ENCODE results near the gene SYT2.

Gene SYT2

GRCh38 chr1:202671399-202671798 lies 38.9 kb downstream of the SYT2 start:
- H3K4me3 ChIP-seq (ENCODE audit: low read depth, low read length) = no peak overlapping the region
- in situ Hi-C loops (cut with HindIII; ENCODE audit: low sequenced_read_pairs) = no loop called here
- no peak for DNase-seq (ENCODE audit: low read depth)
- TF ChIP-seq, protein P1, sequence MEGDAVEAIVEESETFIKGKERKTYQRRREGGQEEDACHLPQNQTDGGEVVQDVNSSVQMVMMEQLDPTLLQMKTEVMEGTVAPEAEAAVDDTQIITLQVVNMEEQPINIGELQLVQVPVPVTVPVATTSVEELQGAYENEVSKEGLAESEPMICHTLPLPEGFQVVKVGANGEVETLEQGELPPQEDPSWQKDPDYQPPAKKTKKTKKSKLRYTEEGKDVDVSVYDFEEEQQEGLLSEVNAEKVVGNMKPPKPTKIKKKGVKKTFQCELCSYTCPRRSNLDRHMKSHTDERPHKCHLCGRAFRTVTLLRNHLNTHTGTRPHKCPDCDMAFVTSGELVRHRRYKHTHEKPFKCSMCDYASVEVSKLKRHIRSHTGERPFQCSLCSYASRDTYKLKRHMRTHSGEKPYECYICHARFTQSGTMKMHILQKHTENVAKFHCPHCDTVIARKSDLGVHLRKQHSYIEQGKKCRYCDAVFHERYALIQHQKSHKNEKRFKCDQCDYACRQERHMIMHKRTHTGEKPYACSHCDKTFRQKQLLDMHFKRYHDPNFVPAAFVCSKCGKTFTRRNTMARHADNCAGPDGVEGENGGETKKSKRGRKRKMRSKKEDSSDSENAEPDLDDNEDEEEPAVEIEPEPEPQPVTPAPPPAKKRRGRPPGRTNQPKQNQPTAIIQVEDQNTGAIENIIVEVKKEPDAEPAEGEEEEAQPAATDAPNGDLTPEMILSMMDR (IDR thresholded peaks at IDR 0.05; ENCODE audit: low read depth, low read length, missing control alignments) = no peak

DNA sequence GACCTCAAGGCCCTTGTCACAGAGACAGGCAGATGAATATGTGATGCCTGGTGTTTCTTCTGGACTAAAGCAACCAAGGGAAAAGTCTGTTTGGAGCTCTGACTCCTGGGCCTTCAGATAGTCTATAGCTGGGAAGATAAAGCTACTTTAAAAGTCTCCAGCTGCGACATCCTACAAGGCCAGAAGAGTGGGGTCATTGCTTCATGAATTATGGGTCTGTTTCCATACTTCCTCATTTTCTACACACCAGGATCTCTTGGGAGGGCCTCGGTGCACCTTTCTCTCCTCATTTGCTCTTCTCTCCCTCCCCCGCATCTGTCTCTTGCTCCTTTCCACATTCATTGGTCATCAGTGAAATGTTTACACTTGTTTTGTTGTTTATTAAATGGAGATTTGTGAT lies 44.8 kb downstream of the SYT2 start:
- no peak for DNase-seq (ENCODE audit: low read depth)
- in situ Hi-C loops (cut with HindIII; ENCODE audit: low sequenced_read_pairs) = no loop called here
- no peak overlapping the region for H3K4me3 ChIP-seq (ENCODE audit: low read depth, low read length)
- TF ChIP-seq, protein P1 (IDR thresholded peaks at IDR 0.05; ENCODE audit: low read depth, low read length, missing control alignments) = no peak

GRCh38 chr1:202664083-202664482 lies 46.2 kb downstream of the SYT2 start:
- in situ Hi-C loops (cut with HindIII; ENCODE audit: low sequenced_read_pairs) = no loop called here
- H3K4me3 ChIP-seq (ENCODE audit: low read depth, low read length) = no peak overlapping the region
- TF ChIP-seq, protein P1 (IDR thresholded peaks at IDR 0.05; ENCODE audit: low read depth, low read length, missing control alignments) = no peak
- DNase-seq (ENCODE audit: low read depth) = no peak

DNA sequence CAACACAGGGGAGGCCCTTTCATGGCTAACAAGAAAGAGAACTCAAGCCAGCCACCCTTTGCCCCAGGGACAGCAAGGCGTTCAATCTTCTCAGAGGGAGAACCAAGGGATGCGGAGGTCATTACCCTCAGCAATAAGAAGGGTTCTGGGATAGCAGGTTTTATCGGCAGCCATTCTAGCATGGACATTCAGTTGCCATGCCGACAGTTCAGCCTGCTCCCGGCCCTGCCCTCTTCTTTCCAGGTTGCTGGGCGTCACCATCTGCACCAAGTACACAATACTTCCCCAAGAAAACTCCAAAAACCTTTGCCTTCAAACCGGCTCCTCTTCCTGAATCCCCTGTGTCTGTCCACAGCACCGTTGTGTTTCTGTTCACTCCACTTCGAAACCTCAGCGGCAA lies 47.1 kb downstream of the SYT2 start:
- TF ChIP-seq, protein P1 (IDR thresholded peaks at IDR 0.05; ENCODE audit: low read depth, low read length, missing control alignments) = no peak
- in situ Hi-C loops (cut with HindIII; ENCODE audit: low sequenced_read_pairs) = no loop called here
- no peak for DNase-seq (ENCODE audit: low read depth)
- H3K4me3 ChIP-seq (ENCODE audit: low read depth, low read length) = no peak overlapping the region

DNA sequence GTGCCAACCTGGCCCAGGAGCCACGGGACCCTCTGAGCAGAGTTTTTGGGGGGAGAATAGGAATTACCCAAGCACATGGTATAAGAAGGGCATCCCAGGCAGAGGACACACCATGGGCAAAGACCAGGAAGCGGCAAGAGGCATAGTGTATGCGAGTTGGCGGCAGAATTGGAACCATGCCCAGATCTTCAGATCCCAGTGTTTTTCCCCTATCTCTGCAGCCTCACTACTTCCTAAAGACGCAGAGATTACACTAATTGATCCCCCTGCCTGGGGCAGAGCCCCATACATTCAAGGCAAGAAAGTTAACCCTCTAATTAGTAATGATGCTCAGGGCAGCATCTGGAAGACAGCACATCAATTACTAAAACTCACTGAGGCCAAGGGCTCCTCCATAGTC lies 48.2 kb downstream of the SYT2 start:
- H3K4me3 ChIP-seq (ENCODE audit: low read depth, low read length) = no peak overlapping the region
- in situ Hi-C loops (cut with HindIII; ENCODE audit: low sequenced_read_pairs) = no loop called here
- TF ChIP-seq, protein P1 (IDR thresholded peaks at IDR 0.05; ENCODE audit: low read depth, low read length, missing control alignments) = no peak
- DNase-seq (ENCODE audit: low read depth) = no peak

GRCh38 chr1:202661136-202661845 lies 49.0 kb downstream of the SYT2 start:
- no peak for DNase-seq (ENCODE audit: low read depth)
- in situ Hi-C loops (cut with HindIII; ENCODE audit: low sequenced_read_pairs) = no loop called here
- TF ChIP-seq, protein P1 (IDR thresholded peaks at IDR 0.05; ENCODE audit: low read depth, low read length, missing control alignments) = no peak
- no peak overlapping the region for H3K4me3 ChIP-seq (ENCODE audit: low read depth, low read length)
